H1 (cell line): ENCODE results near the gene SLCO4A1. TPM values are rescaled to one million over a fixed set of nuclear protein-coding genes. Genes with fewer than 3 reads are reported as not detected.

Experiments
- CTCF ChIA-PET: fragments of 300-600 bp; sonication (Branson Sonifier 250); formaldehyde crosslinking; loops from one replicate; lab custom pipeline; 2021; ENCODE audit not compliant: partially characterized antibody; lab: Charles Lee
- POLR2A ChIA-PET: fragments of 300-600 bp; sonication (Branson Sonifier 250); formaldehyde crosslinking; loops from one replicate; lab custom pipeline; 2021; ENCODE audit warnings: inconsistent platforms; ENCODE audit not compliant: partially characterized antibody; lab: Charles Lee
- DNase-seq, 2 experiments: peaks; one replicate each; pipeline versions ENCODE4 v3.0.0 to v3.0.0-alpha.2; 2010 to 2022; ENCODE audit warnings: low spot score in 2 of 2, low read depth in 1 of 2, mixed read lengths in 1 of 2
- FAIRE-seq: peaks from 2 replicates; lab custom pipeline; 2011; peaks lifted over from hg19 to GRCh38; lab: Jason Lieb, UNC
- H2AFZ ChIP-seq: 2 replicates; pipeline ENCODE4 v1.8.1; 2012; ENCODE audit warnings: low read length, inconsistent platforms
- H2AK5ac ChIP-seq: 2 replicates; pipeline ENCODE4 v1.6.1; 2013; ENCODE audit warnings: low read depth, low read length
- H2BK120ac ChIP-seq: replicated peaks from 2 replicates; pipeline ENCODE3; 2013; ENCODE audit warnings: low read depth, low read length, inconsistent platforms
- H2BK12ac ChIP-seq: 2 replicates; pipeline ENCODE4 v1.6.1; 2013; ENCODE audit warnings: low read depth, low read length
- H2BK15ac ChIP-seq: 2 replicates; pipeline ENCODE4 v1.6.1; 2013; ENCODE audit warnings: low read length
- H2BK20ac ChIP-seq: 2 replicates; pipeline ENCODE4 v1.6.1; 2013; ENCODE audit warnings: low read length
- H2BK5ac ChIP-seq: 2 replicates; pipeline ENCODE4 v1.6.1; 2013; ENCODE audit warnings: low read depth, low read length
- H3K14ac ChIP-seq: 2 replicates; pipeline ENCODE4 v1.6.1; 2013; ENCODE audit warnings: inconsistent platforms; ENCODE audit not compliant: insufficient read length
- H3K18ac ChIP-seq: 2 replicates; pipeline ENCODE4 v1.6.1; 2013; ENCODE audit warnings: low read length; ENCODE audit errors: extremely low read depth
- H3K23ac ChIP-seq: 2 replicates; pipeline ENCODE4 v1.6.1; 2013; ENCODE audit warnings: inconsistent platforms; ENCODE audit not compliant: insufficient read length
- H3K23me2 ChIP-seq: 2 replicates; pipeline ENCODE4 v1.6.1; 2013; ENCODE audit warnings: low read depth, low read length
- H3K27ac ChIP-seq: 2 replicates; pipeline ENCODE4 v1.6.1; 2011; ENCODE audit warnings: low read depth, low read length, inconsistent platforms
- H3K27me3 ChIP-seq, 4 experiments: replicated peaks in 1 of 4; 1 replicate in 1 of 4; 2 replicates in 3 of 4; pipeline versions ENCODE4 v1.6.1 to v1.8.1; 2011 to 2013; ENCODE audit warnings: low read length in 3 of 4, mild to moderate bottlenecking in 3 of 4, inconsistent platforms in 2 of 4, mixed read lengths in 2 of 4, moderate library complexity in 1 of 4; ENCODE audit not compliant: control insufficient read depth in 3 of 4, insufficient read depth in 3 of 4; ENCODE audit errors: extremely low read depth in 1 of 4
- H3K36me3 ChIP-seq, 4 experiments: 2 replicates each; pipeline versions ENCODE4 v1.6.1 to v1.8.1; 2011 to 2013; ENCODE audit warnings: mild to moderate bottlenecking in 4 of 4, low read length in 3 of 4, moderate library complexity in 2 of 4, control low read depth in 1 of 4, inconsistent platforms in 1 of 4; ENCODE audit not compliant: insufficient read depth in 4 of 4, control insufficient read depth in 2 of 4
- H3K4ac ChIP-seq: replicated peaks from 2 replicates; pipeline ENCODE3; 2013; ENCODE audit warnings: low read length, low read depth, mixed read lengths, inconsistent platforms; ENCODE audit not compliant: insufficient read length
- H3K4me1 ChIP-seq, 4 experiments: replicated peaks in 1 of 4; 1 replicate in 1 of 4; 2 replicates in 3 of 4; pipeline versions ENCODE4 v1.6.1 to v1.8.1; 2011 to 2013; ENCODE audit warnings: low read length in 3 of 4, inconsistent platforms in 2 of 4, mixed read lengths in 1 of 4; ENCODE audit not compliant: insufficient read depth in 4 of 4, control insufficient read depth in 3 of 4
- H3K4me2 ChIP-seq, 2 experiments: 2 replicates each; pipeline versions ENCODE4 v1.6.1 to v1.8.1; 2011 to 2013; ENCODE audit warnings: low read depth in 2 of 2, low read length in 2 of 2, control low read depth in 1 of 2, inconsistent platforms in 1 of 2, mild to moderate bottlenecking in 1 of 2; ENCODE audit not compliant: insufficient read depth in 1 of 2
- H3K4me3 ChIP-seq, 4 experiments: fragments of 200-600, 300-600 bp in 1 of 4; sonication (generic), shearing (Covaris generic), sonication (Bioruptor Twin) in 1 of 4; 2 replicates each; pipeline versions ENCODE4 v1.5.1 to v1.8.1; 2011 to 2016; ENCODE audit warnings: low read length in 4 of 4, low read depth in 3 of 4, control low read depth in 2 of 4, inconsistent platforms in 2 of 4, mild to moderate bottlenecking in 2 of 4, mixed read lengths in 1 of 4, moderate library complexity in 1 of 4; ENCODE audit not compliant: insufficient read depth in 2 of 4; ENCODE audit errors: extremely low read depth in 1 of 4
- H3K56ac ChIP-seq: replicated peaks from 2 replicates; pipeline ENCODE3; 2013; ENCODE audit warnings: low read depth, mild to moderate bottlenecking, mixed read lengths, low read length, inconsistent platforms; ENCODE audit not compliant: insufficient read length
- H3K79me1 ChIP-seq: 2 replicates; pipeline ENCODE4 v1.6.1; 2013; ENCODE audit warnings: low read depth, low read length, control low read depth
- H3K79me2 ChIP-seq, 2 experiments: 2 replicates each; pipeline versions ENCODE4 v1.6.1 to v1.8.1; 2012 to 2013; ENCODE audit warnings: low read length in 2 of 2, mild to moderate bottlenecking in 2 of 2, inconsistent platforms in 1 of 2; ENCODE audit not compliant: insufficient read depth in 2 of 2, control insufficient read depth in 1 of 2
- H3K9ac ChIP-seq, 4 experiments: replicated peaks in 1 of 4; 1 replicate in 1 of 4; 2 replicates in 3 of 4; pipeline versions ENCODE4 v1.6.1 to v1.8.1; 2011 to 2013; ENCODE audit warnings: low read depth in 3 of 4, low read length in 3 of 4, control low read depth in 2 of 4, mild to moderate bottlenecking in 2 of 4, moderate library complexity in 2 of 4, inconsistent platforms in 1 of 4; ENCODE audit errors: extremely low read depth in 1 of 4
- H3K9me3 ChIP-seq, 2 experiments: 2 replicates each; pipeline versions ENCODE4 v1.6.1 to v1.8.1; 2012 to 2013; ENCODE audit warnings: mild to moderate bottlenecking in 2 of 2, moderate library complexity in 2 of 2, control low read depth in 1 of 2, inconsistent platforms in 1 of 2, low read depth in 1 of 2, low read length in 1 of 2, mixed read lengths in 1 of 2; ENCODE audit not compliant: insufficient read depth in 2 of 2
- H4K20me1 ChIP-seq, 2 experiments: replicated peaks in 1 of 2; 2 replicates each; pipeline versions ENCODE3 to v1.8.1; 2011 to 2013; ENCODE audit warnings: inconsistent platforms in 2 of 2, low read length in 2 of 2, mild to moderate bottlenecking in 1 of 2; ENCODE audit not compliant: insufficient read depth in 2 of 2, control insufficient read depth in 1 of 2
- H4K5ac ChIP-seq: 2 replicates; pipeline ENCODE4 v1.6.1; 2013; ENCODE audit warnings: low read length, low read depth, mixed read lengths, inconsistent platforms; ENCODE audit not compliant: insufficient read length
- H4K8ac ChIP-seq: 2 replicates; pipeline ENCODE4 v1.8.0; 2013; ENCODE audit warnings: mild to moderate bottlenecking, moderate library complexity, low read length, inconsistent platforms; ENCODE audit not compliant: insufficient read depth; ENCODE audit errors: extremely low read depth
- H4K91ac ChIP-seq: replicated peaks from 2 replicates; pipeline ENCODE3; 2013; ENCODE audit warnings: low read length, mixed read lengths, inconsistent platforms; ENCODE audit not compliant: insufficient read length
- CEBPB ChIP-seq: IDR thresholded peaks from 2 replicates; pipeline ENCODE4 v1.6.1; 2012; ENCODE audit warnings: low read depth, low read length
- CTBP2 ChIP-seq: IDR thresholded peaks from 2 replicates; pipeline ENCODE4 v1.7.0; 2011; ENCODE audit warnings: borderline replicate concordance, mild to moderate bottlenecking, moderate library complexity, mixed read lengths, low read length; ENCODE audit not compliant: insufficient read depth, insufficient read length
- EP300 ChIP-seq, 2 experiments: IDR thresholded peaks; 1 replicate in 1 of 2; 2 replicates in 1 of 2; pipeline ENCODE4 v1.6.1; 2011 to 2012; ENCODE audit warnings: low read depth in 2 of 2, low read length in 2 of 2, mild to moderate bottlenecking in 2 of 2, borderline replicate concordance in 1 of 2, inconsistent platforms in 1 of 2, moderate library complexity in 1 of 2
- EZH2 ChIP-seq: fragments of 200-600 bp; sonication (generic); IDR thresholded peaks from 2 replicates; pipeline ENCODE4 v1.7.1; 2012; ENCODE audit warnings: low read depth, mild to moderate bottlenecking, moderate library complexity, low read length, inconsistent platforms; ENCODE audit not compliant: severe bottlenecking
- GTF2F1 ChIP-seq: IDR thresholded peaks from 2 replicates; pipeline ENCODE4 v1.6.1; 2012; ENCODE audit warnings: low read depth, low read length, improper control_type of control experiment, borderline replicate concordance
- MAFK ChIP-seq: IDR thresholded peaks from 2 replicates; pipeline ENCODE4 v1.6.1; 2012; ENCODE audit warnings: low read depth, mild to moderate bottlenecking, improper control_type of control experiment, low read length
- POLR2AphosphoS5 ChIP-seq: IDR thresholded peaks from 2 replicates; pipeline ENCODE4 v1.6.1; 2011; ENCODE audit warnings: low read depth, low read length
- SP1 ChIP-seq: IDR thresholded peaks from 2 replicates; pipeline ENCODE4 v1.6.1; 2011; ENCODE audit warnings: low read depth, low read length
- SUZ12 ChIP-seq: fragments of 200-600 bp; sonication (generic); IDR thresholded peaks from 2 replicates; pipeline ENCODE4 v1.6.1; 2012; ENCODE audit warnings: mild to moderate bottlenecking, inconsistent platforms, low read length, moderate library complexity, mixed read lengths
- YY1 ChIP-seq: IDR thresholded peaks from 2 replicates; pipeline ENCODE4 v1.6.1; 2011; ENCODE audit warnings: low read depth, mild to moderate bottlenecking, low read length
- WGBS, 2 experiments: shearing (Covaris generic) in 1 of 2; methylation state at CpG; one replicate each; pipeline versions ENCODE4 v1.1.6 to v1.1.7; 2013 to 2015; ENCODE audit warnings: low lambda C conversion rate in 2 of 2, mixed read lengths in 2 of 2, inconsistent platforms in 1 of 2, low coverage in 1 of 2, missing lambda C conversion rate in 1 of 2; ENCODE audit not compliant: insufficient replicate concordance in 2 of 2, insufficient coverage in 1 of 2, insufficient read length in 1 of 2; ENCODE audit errors: extremely low coverage in 1 of 2, missing lambda C conversion rate in 1 of 2; 5-methylcytosine and 5-hydroxymethylcytosine counted together
- polyA plus RNA-seq, 7 experiments: library from polyadenylated mRNA; depleted of rRNA in 3 of 7; stranded (reverse) in 5 of 7; unstranded in 2 of 7; fragments of >200 nt in 5 of 7; fragments of 200-250 nt in 2 of 7; gene quantifications; 1 replicate in 5 of 7; 2 replicates in 1 of 7; 4 replicates in 1 of 7; pipeline versions ENCODE4 v1.2.1 to v1.2.3, GENCODE V29; 2011 to 2013; ENCODE audit warnings: missing spikeins in 2 of 7, mixed read lengths in 2 of 7
- total RNA-seq: library from RNA; stranded (reverse); fragmentation: NEBNext Ultra II Directional; extraction: Animal tissue kit (Norgen Biotek cat#: 25700); gene quantifications from 2 replicates; pipeline ENCODE4 v1.2.1, GENCODE V29; 2021
- TF ChIP-seq, protein P1 (sequence below): IDR thresholded peaks from 2 replicates; pipeline ENCODE4 v1.6.1; 2012; ENCODE audit warnings: inconsistent platforms

SLCO4A1 gene
- total and polyA plus RNA-seq, 2 of the 8 experiments (the other 6 are each of a cell fraction or from before 2014, with no cell fraction given), result 10.5 to 18.5 TPM

- Histone ChIP-seq H3K23me2 (peaks cover 5% of the 10 kb centered on the region; the same call in 1 of the 2 replicates), H3K9ac (no peak overlapping the region), H2AFZ (no peak overlapping the region), H3K56ac (no peak overlapping the region), H3K4me2 (no peak overlapping the region), H3K18ac (no peak overlapping the region), H3K27me3 (peaks cover 3 to 19% (median 18%) of the 10 kb centered on the region in 4 experiments; a peak in 6 of 7 replicates), H3K79me2 (no peaks in the 10 kb centered on the region), H3K4ac (no peak overlapping the region), H3K14ac (no peak overlapping the region), H2BK120ac (no peak overlapping the region), H2BK5ac (no peak overlapping the region), H3K4me1 (peaks cover 0 to 14% (median 4%) of the 10 kb centered on the region in 4 experiments; a peak in 4 of 7 replicates), H3K9me3 (no peaks in the 10 kb centered on the region), H4K91ac (peak overlapping the region; percentile 47), H3K23ac (no peak overlapping the region), H3K4me3 (no peak overlapping the region), H3K79me1 (no peaks in the 10 kb centered on the region), H4K8ac (no peak overlapping the region), H2BK20ac (no peak overlapping the region), H3K27ac (no peak overlapping the region), H2BK15ac (0 out of 2 replicates have a peak overlapping the region, but pooled peaks have one; percentile 55), H3K36me3 (no peaks in the 10 kb centered on the region), H4K5ac (no peak overlapping the region), H4K20me1 (no peaks in the 10 kb centered on the region), H2BK12ac (no peak overlapping the region), H2AK5ac (no peak overlapping the region)
- ChIA-PET CTCF (interaction anchor here (0.6 to 2.6 kb wide), 10 partner anchors 8 to 254 kb away, joined by 3 to 10 read pairs (median 3); no protein-coding TSS in a partner anchor), POLR2A (interaction anchor here (1.6 kb wide), 1 partner anchor 12 kb away, joined by 3 read pairs; no protein-coding TSS in a partner anchor)
- no peak for FAIRE-seq
- DNase-seq, result no peak
- whole genome bisulfite sequencing, 2 experiments, result 87% methylated on average over 5 of the region's 5 CpGs; no CpG with 5 or more reads in 1 of the 2 experiments
- TF ChIP-seq POLR2AphosphoS5, result no peak
- TF ChIP-seq CEBPB, result no peak
- TF ChIP-seq EP300 (IDR thresholded peaks at IDR 0.05; ENCODE audit: borderline replicate concordance in 1 of 2, low read depth in 2 of 2, low read length in 2 of 2), result no peak
- TF ChIP-seq GTF2F1, result no peak
- TF ChIP-seq YY1, result no peak
- no peak for TF ChIP-seq CTBP2
- no peak for TF ChIP-seq SUZ12
- TF ChIP-seq, protein P1, sequence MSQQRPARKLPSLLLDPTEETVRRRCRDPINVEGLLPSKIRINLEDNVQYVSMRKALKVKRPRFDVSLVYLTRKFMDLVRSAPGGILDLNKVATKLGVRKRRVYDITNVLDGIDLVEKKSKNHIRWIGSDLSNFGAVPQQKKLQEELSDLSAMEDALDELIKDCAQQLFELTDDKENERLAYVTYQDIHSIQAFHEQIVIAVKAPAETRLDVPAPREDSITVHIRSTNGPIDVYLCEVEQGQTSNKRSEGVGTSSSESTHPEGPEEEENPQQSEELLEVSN, result no peak
- TF ChIP-seq EZH2, result no peak
- no peak for TF ChIP-seq SP1
- no peak for TF ChIP-seq MAFK
These were observed 5.2 kb upstream of the SLCO4A1 start for GRCh38 chr20:62637110-62637509.
